Ishikawa (cell line): Measurements from ENCODE around the gene PPARG.

Experiments
- EP300 ChIP-seq: IDR thresholded peaks from 2 replicates; pipeline ENCODE4 v1.6.1; 2012; ENCODE audit warnings: borderline replicate concordance
- REST ChIP-seq: IDR thresholded peaks from 2 replicates; pipeline ENCODE4 v1.6.1; 2012; ENCODE audit warnings: low read depth, mild to moderate bottlenecking
- YY1 ChIP-seq: IDR thresholded peaks from 2 replicates; pipeline ENCODE4 v1.6.1; 2012; ENCODE audit warnings: low read depth

GRCh38 chr3:12303534-12303933 is 14.7 kb downstream of the PPARG start:
- TF ChIP-seq YY1 (no peak), EP300 (no peak), REST (no peak)
